ENCODE data around the gene CHST4.

The CHST4 gene

GRCh38 chr16:71536752-71537499 is 10.7 kb downstream of the CHST4 start:
- no peak for TF ChIP-seq TAF1 (IDR thresholded peaks at IDR 0.05; ENCODE audit: borderline replicate concordance, insufficient read depth, low read length)
- no peak for TF ChIP-seq FOXP2 (optimal IDR thresholded peaks at IDR 0.05; ENCODE audit: borderline replicate concordance, extremely low read depth, extremely low read length, insufficient read depth)
- TF ChIP-seq REST (IDR thresholded peaks at IDR 0.05; ENCODE audit: insufficient read depth in 1 of 2, low read depth in 2 of 2, low read length in 2 of 2): no peak
- no peak for TF ChIP-seq SIN3A (IDR thresholded peaks at IDR 0.05; ENCODE audit: borderline replicate concordance, insufficient read depth, low read length)
- no peak for TF ChIP-seq POLR2AphosphoS5 (IDR thresholded peaks at IDR 0.05; ENCODE audit: low read depth, low read length)

- TF ChIP-seq REST (IDR thresholded peaks at IDR 0.05; ENCODE audit: insufficient read depth in 1 of 2, low read depth in 2 of 2, low read length in 2 of 2): no peak
- TF ChIP-seq SIN3A (IDR thresholded peaks at IDR 0.05; ENCODE audit: borderline replicate concordance, insufficient read depth, low read length): no peak
- no peak for TF ChIP-seq POLR2AphosphoS5 (IDR thresholded peaks at IDR 0.05; ENCODE audit: low read depth, low read length)
- TF ChIP-seq TAF1 (IDR thresholded peaks at IDR 0.05; ENCODE audit: borderline replicate concordance, insufficient read depth, low read length): no peak
- no peak for TF ChIP-seq FOXP2 (optimal IDR thresholded peaks at IDR 0.05; ENCODE audit: borderline replicate concordance, extremely low read depth, extremely low read length, insufficient read depth)
These were observed 11.4 kb downstream of the CHST4 start for GRCh38 chr16:71537643-71538042.

- TF ChIP-seq POLR2AphosphoS5 (IDR thresholded peaks at IDR 0.05; ENCODE audit: low read depth, low read length) (no peak), REST (IDR thresholded peaks at IDR 0.05; ENCODE audit: insufficient read depth in 1 of 2, low read depth in 2 of 2, low read length in 2 of 2) (no peak), FOXP2 (optimal IDR thresholded peaks at IDR 0.05; ENCODE audit: borderline replicate concordance, extremely low read depth, extremely low read length, insufficient read depth) (no peak), TAF1 (IDR thresholded peaks at IDR 0.05; ENCODE audit: borderline replicate concordance, insufficient read depth, low read length) (no peak), SIN3A (IDR thresholded peaks at IDR 0.05; ENCODE audit: borderline replicate concordance, insufficient read depth, low read length) (no peak)
These were observed 16.2 kb downstream of the CHST4 start for GRCh38 chr16:71542377-71542776.

GRCh38 chr16:71547168-71547567 is 20.9 kb downstream of the CHST4 start:
- no peak for TF ChIP-seq POLR2AphosphoS5 (IDR thresholded peaks at IDR 0.05; ENCODE audit: low read depth, low read length)

- TF ChIP-seq TAF1 (IDR thresholded peaks at IDR 0.05; ENCODE audit: borderline replicate concordance, insufficient read depth, low read length): no peak
- no peak for TF ChIP-seq SIN3A (IDR thresholded peaks at IDR 0.05; ENCODE audit: borderline replicate concordance, insufficient read depth, low read length)
- TF ChIP-seq REST (IDR thresholded peaks at IDR 0.05; ENCODE audit: insufficient read depth in 1 of 2, low read depth in 2 of 2, low read length in 2 of 2): no peak
- TF ChIP-seq FOXP2 (optimal IDR thresholded peaks at IDR 0.05; ENCODE audit: borderline replicate concordance, extremely low read depth, extremely low read length, insufficient read depth): no peak
- TF ChIP-seq POLR2AphosphoS5 (IDR thresholded peaks at IDR 0.05; ENCODE audit: low read depth, low read length): no peak
These were observed 26.7 kb downstream of the CHST4 start for GRCh38 chr16:71552698-71553503.

Measured in PFSK-1 (cell line).